Cerebellar cortex (tissue), 1 donor: ENCODE results near the gene WDR54.
A peak's percentile ranks its signal among the peaks of the same experiment; 100 is the strongest.
"Not testable (repeated sequence)": the region's sequence is repeated elsewhere in the genome, so short reads cannot be mapped to it uniquely, and the experiment has no call there.

Source experiments
- DNase-seq: peaks from one replicate; pipeline ENCODE4 v3.0.0-alpha.2; 2015; ENCODE audit warnings: low spot score

The WDR54 gene

DNA sequence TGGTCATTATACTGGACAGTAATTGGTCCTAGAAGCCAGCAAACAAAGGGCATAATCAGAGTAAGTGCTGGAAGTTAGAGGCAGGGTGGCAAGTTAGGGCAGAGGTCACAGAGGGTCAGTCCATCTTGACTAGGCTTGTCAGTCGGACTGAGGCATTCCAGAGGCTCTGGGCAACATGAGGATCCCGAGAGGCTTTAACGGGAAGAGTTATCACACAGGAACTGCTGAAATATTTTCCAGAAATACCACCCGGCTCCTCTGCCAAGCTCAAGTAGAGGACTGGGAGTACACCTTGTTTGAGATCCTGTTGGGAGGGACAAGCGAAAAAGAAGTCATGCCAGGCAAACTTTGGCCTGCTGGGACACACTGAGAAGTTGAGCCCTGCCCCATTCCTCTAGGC lies 13.8 kb upstream of the WDR54 start:
- no peak for DNase-seq

DNA sequence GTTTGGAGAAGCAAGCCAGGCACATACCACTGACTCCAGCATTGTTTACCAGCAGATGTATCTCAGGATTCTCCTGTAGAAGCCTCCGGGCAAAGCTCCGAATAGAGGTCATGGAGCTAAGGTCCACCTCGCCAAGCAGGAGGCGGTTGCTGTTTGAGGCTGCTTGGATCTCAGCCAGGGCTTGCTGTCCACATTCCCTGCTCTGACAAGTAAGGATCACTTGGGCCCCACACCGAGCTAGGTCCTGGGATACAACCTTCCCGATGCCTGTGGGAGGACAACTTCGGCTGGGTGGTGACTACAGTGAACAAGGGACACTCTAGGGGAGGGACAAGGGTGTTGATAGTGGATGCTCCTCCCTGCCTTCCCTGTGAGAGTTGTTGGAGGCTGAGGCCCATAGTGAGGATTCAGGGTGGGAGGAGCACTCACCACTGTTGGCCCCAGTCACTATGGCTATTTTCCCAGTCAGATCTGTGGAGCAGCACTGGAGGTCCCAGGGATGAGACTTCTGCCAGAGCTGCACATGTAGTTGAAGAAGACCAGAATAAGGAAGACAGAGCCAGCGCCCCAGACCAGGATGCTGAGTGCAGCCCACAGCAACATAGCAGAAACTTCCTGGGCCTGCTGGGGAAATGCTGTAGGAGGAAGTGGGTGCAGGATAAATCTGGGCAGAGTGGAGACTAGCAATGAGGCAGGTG lies 8.4 kb upstream of the WDR54 start:
- DNase-seq, result no peak

DNA sequence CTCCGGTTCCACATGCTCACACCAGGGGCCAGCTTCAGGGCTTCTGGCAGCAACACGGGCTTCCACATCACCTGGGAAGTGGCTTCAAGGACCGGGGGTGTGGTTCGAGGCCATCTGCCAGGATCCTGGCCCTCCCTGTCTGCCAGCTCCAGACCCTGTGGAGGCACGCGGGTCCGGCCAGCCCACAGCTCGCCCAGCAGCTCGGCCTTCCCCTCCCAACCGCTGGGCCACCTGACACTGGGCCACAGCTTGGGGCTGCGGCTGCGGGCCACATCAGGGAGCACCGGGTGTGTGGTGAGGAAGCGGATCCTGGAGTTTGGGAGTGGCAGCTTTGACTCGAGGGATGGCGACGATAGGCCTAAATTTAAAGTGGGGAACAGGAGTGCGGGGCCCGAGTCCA lies 7.1 kb upstream of the WDR54 start:
- DNase-seq, result no peak

DNA sequence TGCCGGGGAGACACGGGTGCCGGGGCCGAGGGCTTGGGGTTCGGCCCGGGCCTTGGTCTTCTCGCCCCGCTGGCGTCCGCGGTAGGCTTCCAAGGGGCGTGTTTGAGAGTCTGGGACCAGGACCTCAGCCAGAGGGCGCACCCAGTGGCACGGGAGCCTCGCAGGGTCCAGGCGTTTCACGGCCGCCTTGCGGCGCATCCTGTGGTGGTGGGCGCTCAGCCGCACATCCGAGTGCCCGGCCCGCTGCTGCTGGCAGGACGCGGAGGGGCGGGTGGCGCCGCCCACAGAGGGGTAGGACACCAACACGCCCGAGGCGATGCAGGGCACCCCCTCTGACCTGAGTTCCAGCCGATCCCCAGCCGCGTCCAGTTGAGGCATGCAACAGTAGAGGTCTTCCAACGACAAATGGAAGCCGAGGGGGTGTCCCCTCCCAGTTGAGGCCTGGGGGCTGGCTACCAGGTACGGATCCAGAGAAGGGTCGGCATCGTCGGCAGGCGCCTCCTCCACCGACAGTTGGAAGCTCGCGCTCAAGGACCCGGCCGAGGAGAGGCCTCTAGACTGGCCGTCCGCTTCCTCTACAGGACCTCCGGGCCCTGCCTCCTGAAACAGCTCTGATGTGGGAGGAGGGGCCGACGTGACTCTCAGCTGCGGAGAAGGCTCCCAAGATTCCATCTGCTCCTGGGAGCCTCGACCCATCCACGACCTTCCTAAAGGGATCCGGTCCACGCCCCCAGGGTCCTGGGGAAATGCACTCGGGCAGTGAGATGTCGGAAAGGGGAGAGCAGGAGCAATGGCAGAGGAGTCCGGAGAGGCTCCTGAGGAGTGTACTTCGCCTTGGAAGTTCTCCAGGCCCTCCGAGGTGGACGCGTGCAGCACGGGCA lies 6.4 kb upstream of the WDR54 start:
- DNase-seq, result peak; percentile 65

DNA sequence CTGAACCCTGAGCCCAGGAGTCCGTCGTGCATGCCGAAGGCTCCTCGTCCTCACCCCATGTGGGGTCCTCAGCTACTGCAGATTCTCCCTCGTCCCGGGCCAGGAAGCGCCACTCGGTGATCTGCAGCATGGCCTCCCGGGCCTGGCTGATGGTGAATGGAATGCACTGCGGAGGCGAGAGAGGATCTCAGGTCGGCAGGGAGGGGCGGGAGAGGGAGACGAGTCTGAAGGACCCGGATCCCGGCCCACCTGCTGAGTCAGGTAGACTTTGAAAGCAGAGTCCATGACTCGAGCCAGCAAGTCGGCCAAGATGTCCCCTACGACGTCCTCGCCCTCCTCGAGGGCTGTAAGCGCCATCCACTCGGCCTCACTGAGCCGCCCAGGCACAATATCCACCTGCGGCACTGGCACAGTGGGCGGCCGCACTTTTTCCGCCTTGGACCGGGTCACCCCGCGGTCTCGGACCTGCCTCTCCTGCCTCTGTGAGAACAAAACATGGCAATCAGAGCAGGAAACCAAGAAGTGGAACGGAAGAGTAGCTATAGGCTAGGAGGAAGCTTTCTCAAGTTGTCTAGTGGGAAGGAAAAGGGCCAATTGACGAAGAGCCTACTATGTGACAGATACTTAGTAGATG lies 5.7 kb upstream of the WDR54 start:
- DNase-seq, result peak; percentile 29

DNA sequence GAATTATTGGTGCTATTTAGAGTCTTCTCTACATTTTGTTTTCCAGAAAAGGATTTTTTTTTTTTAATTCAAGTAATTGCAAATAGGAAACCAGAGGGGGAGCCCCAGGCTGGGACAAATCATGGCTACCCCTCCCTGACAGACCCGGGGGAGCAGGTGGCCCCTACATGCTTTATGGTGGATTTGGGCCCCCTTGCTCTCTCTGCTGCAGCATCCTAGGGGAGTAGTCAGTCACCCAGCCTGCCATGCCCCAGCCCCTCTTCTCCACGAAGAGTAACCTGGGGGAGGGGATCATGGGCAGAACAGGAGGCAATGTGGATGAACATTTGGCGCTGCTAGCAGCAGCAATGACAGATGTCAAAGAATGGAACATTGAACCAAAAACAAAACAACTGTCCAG lies 4.8 kb upstream of the WDR54 start:
- no peak for DNase-seq

DNA sequence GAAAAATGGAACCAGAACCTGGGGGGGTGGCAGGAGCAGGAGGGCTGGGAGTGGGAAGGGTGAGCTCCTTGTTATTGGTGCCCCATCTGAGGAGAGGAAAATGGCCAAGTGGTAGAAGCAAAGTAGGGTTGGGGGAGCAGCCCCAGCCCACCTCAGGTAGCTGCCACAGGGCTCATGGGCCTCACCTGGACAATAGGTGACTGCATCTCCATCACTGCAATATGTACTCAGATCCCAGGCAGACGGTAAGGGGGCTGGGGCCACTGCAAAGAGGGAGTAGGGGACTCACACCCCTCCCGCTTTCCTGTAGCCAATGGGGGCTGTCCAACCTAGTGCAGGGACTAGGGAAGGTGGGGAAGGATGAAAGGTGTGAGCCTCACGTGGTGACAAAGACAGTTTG lies 4.3 kb upstream of the WDR54 start:
- DNase-seq, result no peak

DNA sequence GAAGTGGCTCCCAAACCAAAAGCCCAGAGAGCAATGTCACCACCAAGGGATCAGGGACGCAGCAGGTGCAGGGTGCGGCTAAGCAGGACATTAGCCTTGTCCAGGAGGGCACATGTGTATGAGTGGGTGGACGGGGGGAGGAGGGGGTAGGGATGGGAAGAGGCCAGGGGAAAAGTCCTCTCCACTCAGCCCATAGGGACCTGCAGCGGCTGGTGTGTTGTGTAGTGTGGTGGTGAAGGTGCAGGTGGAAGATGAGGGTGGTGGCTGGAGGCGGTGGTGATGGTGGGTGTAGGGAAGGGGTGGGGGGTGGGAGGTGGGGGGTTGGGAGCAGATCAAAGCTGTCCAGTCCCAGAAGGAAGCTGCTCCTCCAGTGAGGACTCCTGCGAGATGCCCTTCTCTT lies 3.8 kb upstream of the WDR54 start:
- DNase-seq, result no peak

DNA sequence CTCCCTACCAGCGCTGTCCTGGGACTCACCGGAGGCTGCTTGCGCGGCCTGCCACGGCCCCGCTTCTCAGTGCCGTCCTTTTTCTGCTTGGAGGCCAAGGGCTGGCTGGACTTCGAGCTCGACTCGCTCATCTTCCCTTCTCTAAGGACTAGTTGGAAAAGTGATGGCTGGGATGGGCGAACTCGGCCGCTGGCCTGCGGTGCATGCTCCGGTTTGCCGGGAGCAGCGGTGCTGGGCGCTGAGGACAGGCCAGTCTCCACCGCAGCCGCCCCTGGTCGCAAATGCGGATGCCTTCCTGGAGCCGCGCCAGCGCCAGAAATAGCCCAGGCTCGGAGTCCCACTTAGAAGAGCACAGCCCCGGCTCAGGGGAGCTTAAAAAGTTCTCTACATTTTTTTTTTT lies 3.2 kb upstream of the WDR54 start:
- DNase-seq, result no peak

DNA sequence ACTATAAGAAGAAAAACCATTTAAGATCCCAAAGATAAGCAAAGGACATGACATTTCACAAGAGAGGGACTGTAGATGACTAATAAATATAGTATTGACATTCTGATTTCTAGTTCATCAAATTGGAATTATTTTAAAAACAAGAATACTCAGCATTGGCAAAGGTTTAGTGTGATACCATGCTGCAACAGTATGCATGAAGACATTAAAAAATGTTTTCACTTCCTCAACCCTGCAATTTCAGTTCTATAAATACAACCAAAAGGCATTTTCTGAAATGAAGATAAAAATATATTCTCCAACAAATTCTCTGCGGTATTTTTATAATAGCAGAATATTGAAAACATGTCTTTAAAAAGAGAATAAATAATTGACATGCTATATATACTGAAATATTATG lies 2.2 kb upstream of the WDR54 start:
- DNase-seq, result no peak

DNA sequence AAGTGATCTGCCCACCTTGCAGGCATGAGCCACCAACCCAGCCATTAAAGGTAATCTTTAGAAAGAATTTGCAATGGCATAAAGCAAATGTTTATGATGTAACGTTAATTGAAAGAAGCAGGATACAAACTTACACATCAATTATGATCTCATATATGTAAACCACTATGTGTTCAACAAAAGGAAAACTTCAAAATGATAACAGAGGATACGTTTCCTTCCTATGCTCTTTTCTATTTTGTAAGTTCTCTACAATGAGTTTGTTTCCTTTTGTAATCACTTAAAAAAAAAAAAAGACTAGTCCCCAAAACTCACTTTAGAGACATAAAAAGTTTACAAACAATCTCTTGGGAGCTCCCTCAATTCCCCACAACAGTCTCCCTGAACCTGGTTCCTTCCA lies 1.5 kb upstream of the WDR54 start:
- no peak for DNase-seq

DNA sequence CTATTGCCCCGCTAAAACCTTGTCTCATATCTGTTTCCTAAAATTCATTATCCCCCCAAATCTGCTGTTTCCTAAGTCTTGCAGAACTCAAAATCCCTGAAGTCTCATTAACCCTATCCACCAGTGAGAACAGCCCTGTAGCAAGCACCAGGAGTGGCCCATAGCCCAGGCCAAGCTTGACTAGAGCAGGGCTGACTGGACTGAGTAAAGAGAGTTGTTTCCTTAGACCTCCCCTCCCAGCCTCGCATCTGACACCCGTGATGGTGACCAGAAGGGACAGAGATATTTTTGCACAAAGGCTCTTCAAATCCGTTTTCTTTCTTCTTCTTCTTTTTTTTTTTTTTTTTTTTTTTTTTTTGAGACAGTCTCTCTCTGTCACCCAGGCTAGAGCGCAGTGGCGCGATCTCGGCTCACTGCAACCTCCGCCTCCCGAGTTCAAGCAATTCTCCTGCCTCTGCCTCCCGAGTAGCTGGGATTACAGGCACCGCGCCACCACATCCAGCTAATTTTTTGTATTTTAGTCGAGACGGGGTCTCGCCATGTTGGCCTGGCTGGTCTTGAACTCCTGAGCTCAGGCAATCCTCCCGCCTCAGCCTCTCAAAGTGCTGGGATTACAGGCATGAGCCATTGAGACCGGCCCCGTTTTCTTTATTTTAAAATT lies 957 bp upstream of the WDR54 start:
- not testable (repeated sequence) for DNase-seq

DNA sequence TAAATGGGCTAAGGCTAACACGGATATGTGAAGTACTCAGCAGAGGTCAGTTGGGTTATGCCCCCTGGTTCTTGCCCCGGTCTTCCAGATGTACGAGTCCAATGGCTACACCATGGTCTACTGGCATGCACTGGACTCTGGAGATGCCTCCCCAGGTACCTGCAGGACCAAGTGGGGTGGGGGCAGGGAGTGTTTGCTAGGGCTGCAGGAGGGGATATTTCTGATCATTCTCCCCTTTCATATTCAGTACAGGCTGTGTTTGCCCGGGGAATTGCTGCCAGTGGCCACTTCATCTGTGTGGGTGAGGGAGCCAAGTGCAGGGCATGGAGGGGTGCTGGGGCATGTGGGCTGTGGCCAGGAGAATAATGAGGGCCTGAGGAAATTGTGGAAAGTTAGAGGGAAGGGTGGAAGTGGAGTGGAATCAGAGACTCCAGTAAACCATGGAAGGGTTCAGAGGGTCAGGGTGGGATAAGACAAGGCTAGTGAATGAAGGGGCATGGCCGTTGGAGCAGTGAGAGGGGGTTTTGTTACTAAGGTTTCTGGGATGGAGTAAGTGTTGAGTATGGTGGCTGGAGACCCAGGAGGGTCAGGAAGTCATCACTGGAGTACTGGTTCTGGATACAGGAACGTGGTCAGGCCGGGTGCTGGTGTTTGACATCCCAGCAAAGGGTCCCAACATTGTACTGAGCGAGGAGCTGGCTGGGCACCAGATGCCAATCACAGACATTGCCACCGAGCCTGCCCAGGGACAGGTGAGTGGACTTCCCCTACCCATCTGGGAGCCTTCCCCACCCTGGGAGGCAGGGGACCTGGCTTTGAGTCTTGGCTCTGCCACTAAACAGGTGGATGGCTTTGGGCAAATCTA lies 1.9 kb downstream of the WDR54 start:
- DNase-seq, result no peak

DNA sequence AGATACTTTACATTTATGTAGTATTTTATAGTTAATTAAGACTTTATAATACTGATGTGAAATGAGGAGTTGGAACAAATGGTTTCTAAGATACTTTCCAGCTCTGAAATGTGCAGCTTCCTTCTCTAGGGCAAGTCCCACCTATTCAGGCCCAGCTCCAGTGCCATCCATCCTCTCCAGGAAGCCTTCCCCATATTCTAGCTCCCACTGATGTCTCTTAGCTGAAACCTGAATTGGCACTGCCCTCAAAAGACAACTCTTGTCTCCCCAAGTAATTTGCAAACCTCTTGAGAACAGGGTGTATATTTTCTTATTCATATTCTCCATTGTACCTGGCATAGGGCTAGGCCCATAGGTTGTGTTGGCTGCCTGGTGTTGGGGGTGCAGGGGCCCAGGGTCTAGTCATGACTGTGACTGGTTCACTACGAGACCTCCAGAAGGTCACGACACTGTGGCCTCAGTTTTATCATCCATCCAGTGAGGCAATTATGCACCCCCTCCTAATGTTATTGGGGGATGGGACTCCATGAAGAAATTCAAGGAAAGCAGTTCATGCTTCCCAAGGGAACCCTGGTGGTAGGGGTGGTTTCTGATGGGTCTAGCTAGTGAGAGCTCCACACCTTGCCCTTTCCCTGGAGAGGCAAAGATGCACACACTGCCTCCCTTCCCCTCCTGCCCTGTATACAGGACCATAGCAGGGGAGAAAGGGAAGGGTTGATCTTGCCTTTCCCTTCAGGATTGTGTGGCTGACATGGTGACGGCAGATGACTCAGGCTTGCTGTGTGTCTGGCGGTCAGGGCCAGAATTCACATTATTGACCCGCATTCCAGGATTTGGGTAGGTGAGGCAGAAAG lies 2.8 kb downstream of the WDR54 start:
- peak; percentile 35 for DNase-seq

DNA sequence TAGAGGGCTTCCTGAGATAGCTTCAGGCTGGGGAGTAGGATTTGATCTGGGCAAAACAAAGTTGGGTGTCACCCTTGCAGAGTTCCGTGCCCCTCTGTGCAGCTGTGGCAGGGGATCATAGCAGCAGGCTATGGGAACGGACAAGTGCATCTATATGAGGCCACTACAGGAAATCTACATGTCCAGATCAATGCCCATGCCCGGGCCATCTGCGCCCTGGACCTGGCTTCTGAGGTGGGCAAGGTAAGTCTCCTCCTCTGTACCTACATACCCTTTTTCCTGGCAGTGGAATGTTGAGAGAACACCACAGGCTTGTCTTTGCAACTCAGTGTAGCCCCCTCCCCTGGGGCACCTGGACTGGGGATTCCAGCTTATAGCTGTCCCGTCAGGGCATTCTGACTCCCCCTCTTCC lies 3.5 kb downstream of the WDR54 start:
- no peak for DNase-seq

DNA sequence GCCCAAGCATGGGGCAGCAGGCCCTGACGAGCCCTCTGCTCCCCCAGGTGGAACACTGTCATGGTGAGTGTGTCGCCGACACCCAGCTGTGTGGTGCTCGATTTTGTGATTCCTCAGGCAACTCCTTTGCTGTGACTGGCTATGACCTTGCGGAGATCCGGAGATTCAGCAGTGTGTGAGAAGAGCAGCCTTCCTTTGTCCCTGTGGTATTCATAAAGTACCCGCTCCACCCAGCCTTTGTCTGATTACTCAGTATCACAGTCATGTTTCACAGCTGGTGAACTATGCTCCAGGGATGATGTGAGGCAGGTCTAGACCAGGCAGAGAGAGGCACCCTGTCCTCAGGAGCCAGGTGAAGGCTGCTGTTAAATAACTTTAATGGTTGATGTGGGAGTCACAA lies 4.0 kb downstream of the WDR54 start:
- no peak for DNase-seq

DNA sequence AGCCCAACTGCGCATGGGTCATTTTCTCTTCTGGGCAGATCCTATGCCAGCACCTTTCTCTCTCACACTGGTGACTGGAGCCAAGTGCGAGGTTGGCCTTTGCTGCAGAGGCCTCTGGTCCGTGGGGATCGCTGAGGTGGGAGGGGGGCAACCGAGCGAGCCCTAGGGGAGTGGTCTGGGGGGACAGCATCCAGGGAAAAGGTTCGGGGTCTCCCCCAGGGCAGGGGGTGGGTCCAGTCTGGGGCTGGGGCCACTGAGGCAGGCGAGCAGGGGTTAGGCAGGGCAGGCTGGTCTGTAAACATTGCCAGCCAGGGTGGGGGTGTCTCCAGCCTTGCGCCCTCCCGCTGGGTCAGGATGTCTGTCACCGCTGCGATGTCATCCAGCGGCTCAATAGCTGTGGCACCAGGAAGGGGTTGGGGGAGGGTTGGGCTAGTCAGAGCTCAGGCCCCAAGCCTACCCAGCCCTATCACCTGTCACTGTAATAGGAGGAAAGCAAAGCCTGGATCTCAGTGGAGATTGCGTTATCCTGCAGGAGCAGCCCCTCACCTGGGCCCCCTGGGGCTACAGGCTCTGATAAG lies 4.7 kb downstream of the WDR54 start:
- no peak for DNase-seq

DNA sequence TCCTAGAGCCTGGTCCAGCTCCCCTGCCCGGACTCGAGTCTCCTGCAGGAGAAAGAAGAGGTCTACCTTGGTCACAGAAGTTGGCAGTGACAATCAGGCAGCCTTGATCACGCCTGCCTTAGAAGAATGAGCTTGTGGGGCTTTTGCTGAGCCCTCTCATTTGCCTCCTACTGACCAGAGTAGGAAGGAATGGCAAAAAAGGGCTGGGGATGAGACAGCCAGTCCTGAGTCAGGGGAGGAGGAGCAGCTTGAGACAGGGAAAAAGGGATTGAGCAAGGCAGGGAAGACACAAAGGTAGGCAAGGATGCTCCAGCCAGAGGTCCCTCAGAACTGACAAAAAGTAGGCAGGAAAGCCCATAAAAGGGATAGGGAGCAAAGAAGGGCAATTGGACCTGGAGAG lies 6.0 kb downstream of the WDR54 start:
- no peak for DNase-seq

DNA sequence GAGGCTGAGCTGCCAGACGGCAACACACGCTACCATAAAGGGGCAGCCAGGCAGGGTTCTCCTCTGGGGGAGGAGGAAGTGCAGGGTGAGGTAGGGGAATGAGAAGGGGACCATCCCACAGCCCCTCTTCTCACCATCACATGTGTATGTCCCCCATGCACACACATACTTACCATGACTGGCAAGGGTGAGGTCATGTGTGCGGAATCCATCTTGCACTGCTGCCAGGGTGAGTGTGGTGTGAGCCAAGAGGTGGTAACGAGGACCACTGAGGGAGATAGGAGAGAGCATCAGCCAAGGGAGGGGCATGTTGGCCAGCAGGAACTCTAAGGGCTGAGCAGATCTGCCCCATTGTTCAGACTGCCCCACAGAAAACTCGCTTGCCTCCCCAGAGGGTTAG lies 7.1 kb downstream of the WDR54 start:
- DNase-seq, result no peak
